Activated naive CD8-positive, alpha-beta T cell (primary cell): ENCODE results near the gene ZIC4.

Experiments used
- H3K27ac Mint-ChIP-seq: one replicate; pipeline ENCODE4 v1.8.0; 2021; ENCODE audit warnings: mixed read lengths
- H3K27me3 Mint-ChIP-seq: one replicate; pipeline ENCODE4 v1.8.0; 2021; ENCODE audit warnings: mixed read lengths
- H3K36me3 Mint-ChIP-seq: one replicate; pipeline ENCODE4 v1.8.0; 2021; ENCODE audit warnings: mixed read lengths
- H3K4me1 Mint-ChIP-seq: one replicate; pipeline ENCODE4 v1.8.0; 2021; ENCODE audit warnings: low read depth, mixed read lengths
- H3K4me3 Mint-ChIP-seq: one replicate; pipeline ENCODE4 v1.8.0; 2021; ENCODE audit warnings: mild to moderate bottlenecking, mixed read lengths
- H3K9me3 Mint-ChIP-seq: one replicate; pipeline ENCODE4 v1.8.0; 2021; ENCODE audit warnings: low read depth, mixed read lengths

Gene ZIC4

DNA sequence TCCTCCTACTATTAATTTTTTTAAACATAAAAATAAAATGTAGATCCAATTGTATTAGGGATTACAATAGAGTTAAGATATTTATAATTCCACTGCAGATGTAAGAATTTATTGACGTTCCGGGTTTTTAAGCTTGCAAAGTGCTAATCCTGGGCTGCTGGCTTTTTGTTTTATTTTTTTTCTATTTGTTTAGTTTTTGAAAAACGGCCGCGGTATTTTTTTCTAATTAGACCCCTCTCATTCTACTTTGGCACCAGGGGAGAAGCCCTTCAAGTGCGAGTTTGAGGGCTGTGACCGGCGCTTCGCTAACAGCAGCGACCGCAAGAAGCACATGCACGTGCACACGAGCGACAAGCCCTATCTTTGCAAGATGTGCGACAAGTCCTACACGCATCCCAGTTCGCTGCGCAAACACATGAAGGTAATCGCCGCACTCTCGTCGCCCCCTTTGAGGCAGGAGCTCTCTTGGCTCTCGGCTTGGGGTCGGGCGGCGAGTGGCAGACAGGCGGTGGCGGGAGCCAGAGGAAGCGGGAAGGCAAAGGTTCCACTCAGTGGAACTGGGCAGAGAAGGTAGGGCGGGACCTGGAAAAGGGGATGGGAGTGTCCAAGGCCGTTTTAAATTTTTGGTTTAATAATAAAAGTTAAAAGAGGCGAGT, 6.0 kb upstream of the ZIC4 start:
- Mint-ChIP-seq H3K9me3 (peaks cover 5% of the 10 kb centered on the region), H3K4me3 (peak overlapping the region; percentile 22), H3K27ac (no peak overlapping the region), H3K27me3 (peaks cover 59% of the 10 kb centered on the region), H3K36me3 (peaks cover 8% of the 10 kb centered on the region), H3K4me1 (peaks cover 47% of the 10 kb centered on the region)

DNA sequence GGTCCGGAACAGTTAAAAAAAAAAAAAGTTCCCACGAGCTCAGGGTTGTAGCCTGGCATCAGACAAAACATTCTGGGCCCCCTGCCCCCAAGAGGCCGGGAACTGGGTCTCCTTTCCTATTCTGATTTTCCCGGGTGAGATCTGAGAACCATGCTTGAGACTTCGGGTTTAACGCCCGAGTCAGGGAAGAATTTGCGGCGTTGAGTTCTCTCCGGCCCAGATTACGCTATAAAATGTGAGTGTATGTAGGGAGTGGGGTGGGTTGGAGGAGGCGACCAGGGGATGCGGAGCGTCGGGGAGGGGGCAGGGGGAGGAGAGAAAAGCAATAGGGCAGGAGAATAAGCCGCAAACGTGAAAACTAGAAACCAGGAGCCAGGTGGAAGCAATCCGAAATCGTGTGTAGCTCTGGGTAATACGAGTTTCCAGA, 5.5 kb upstream of the ZIC4 start:
- Mint-ChIP-seq H3K27ac (no peak overlapping the region), H3K9me3 (peaks cover 4% of the 10 kb centered on the region), H3K4me3 (peak overlapping the region; percentile 70), H3K36me3 (peaks cover 8% of the 10 kb centered on the region), H3K27me3 (peaks cover 62% of the 10 kb centered on the region), H3K4me1 (peaks cover 47% of the 10 kb centered on the region)

DNA sequence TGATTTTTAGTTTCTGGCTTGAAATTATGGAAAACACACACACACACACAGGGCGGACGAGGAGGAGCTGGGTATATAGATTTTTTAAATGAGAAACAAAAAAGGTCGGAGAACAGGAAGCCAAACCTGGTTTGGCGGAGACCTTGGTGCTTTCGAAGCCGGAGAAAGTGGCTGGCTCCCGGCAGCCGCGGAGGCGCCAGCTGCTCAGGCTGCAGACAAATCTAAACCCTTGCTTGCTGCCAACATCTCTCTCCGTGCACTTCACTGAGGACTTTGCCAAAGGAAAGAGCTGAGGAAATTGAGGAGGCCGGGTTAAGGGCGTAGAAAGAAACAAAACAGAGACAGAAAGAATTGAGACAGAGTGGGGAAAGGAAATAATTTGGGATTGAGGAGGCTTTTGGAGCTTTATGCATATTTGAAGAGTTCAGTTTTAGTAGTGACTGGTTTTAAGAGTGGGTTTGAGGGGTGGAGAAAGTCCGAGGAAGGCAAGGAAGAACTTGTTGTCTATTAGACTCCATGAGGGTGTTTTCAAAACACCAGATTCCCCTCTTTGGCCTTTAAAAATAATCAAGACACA, 5.0 kb upstream of the ZIC4 start:
- Mint-ChIP-seq H3K27ac (no peak overlapping the region), H3K4me1 (peaks cover 47% of the 10 kb centered on the region), H3K9me3 (peaks cover 4% of the 10 kb centered on the region), H3K27me3 (peaks cover 66% of the 10 kb centered on the region), H3K4me3 (peak overlapping the region; percentile 70), H3K36me3 (peaks cover 8% of the 10 kb centered on the region)

DNA sequence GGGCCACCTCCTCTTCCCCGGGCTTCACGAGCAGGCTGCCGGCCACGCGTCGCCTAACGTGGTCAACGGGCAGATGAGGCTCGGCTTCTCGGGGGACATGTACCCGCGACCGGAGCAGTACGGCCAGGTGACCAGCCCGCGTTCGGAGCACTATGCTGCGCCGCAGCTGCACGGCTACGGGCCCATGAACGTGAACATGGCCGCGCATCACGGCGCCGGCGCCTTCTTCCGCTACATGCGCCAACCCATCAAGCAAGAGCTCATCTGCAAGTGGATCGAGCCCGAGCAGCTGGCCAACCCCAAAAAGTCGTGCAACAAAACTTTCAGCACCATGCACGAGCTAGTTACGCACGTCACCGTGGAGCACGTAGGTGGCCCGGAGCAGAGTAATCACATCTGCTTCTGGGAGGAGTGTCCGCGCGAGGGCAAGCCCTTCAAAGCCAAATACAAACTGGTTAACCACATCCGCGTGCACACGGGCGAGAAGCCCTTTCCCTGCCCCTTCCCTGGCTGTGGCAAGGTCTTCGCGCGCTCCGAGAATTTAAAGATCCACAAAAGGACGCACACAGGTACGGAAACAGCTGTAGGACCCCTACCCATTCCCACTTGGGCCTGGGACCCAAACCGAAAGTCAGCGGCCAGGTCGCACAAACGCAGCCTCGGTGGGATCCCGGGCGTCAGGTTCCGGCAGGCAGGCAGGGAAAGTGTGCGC, 4.3 kb upstream of the ZIC4 start:
- Mint-ChIP-seq H3K4me1 (peaks cover 47% of the 10 kb centered on the region), H3K27me3 (peaks cover 62% of the 10 kb centered on the region), H3K27ac (no peak overlapping the region), H3K4me3 (peak overlapping the region; percentile 70), H3K9me3 (peaks cover 4% of the 10 kb centered on the region), H3K36me3 (peaks cover 8% of the 10 kb centered on the region)

DNA sequence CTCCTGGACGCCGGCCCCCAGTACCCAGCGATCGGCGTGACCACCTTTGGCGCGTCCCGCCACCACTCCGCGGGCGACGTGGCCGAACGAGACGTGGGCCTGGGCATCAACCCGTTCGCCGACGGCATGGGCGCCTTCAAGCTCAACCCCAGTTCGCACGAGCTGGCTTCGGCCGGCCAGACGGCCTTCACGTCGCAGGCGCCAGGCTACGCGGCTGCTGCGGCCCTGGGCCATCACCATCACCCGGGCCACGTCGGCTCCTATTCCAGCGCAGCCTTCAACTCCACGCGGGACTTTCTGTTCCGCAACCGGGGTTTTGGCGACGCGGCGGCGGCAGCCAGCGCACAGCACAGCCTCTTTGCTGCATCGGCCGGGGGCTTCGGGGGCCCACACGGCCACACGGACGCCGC, 3.8 kb upstream of the ZIC4 start:
- Mint-ChIP-seq H3K36me3 (peaks cover 8% of the 10 kb centered on the region), H3K27me3 (peaks cover 57% of the 10 kb centered on the region), H3K4me1 (peaks cover 47% of the 10 kb centered on the region), H3K27ac (no peak overlapping the region), H3K9me3 (peaks cover under 1% of the 10 kb centered on the region), H3K4me3 (no peak overlapping the region)

DNA sequence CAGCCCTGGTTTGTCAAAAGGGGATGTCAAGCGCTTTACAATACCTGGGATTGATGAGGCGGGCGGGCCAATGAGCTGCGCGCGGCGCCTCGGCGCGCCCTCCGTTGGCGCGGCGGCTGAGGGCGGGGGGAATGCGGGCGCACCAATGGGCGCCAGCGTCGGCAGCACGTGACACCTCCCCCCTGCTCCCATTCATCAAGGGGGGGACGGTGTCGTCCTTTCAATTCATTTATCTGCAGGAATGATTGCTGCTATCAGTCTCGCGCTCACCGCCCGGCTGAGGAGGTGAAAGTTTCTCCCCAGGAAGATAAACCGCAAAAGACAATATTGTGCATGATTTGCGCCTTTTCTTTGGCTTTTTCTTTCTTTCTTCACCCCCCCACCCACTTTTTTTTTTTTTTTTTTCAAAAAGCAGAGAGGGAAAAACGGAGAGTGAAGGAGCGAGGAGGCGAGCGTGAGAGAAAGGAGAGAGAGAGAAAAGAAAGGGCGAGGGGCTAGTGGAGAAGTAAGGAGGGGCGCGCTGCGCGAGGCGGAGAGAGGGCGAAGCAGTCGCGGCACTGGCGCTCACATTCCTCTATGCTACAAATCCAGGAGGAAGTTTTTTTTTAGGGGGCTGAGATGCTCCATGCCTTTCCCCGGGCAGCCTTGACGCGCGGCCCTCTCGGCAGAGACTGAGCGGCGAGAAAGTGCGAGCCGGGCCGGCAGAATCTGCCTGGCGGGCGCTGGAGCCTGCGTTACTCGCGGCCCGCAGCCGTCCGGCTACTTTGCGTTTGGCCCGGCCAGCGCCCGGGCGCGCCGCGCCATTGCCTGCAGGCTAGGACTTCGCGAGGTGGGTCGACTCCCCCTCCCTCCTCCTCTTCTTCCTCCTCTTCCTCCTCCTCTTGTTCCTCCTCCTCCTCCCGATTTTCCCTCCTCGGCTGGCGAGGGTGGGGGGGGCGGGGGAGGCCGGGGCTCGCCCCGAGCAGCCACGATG, 3.1 kb upstream of the ZIC4 start, which contains the start of gene ZIC1:
Gene ZIC1 (plus strand): TSS at position 223 of the 973 bp plus-strand sequence. CDS start 748 bp downstream, at position 971.
- peak within 1 kb of the TSS; percentile 61 for H3K27ac Mint-ChIP-seq
- no peaks in the 10 kb centered on the region for H3K9me3 Mint-ChIP-seq
- H3K27me3 Mint-ChIP-seq = peaks cover 54% of the 10 kb centered on the region
- H3K4me3 Mint-ChIP-seq = peak within 1 kb of the TSS; percentile 54
- H3K36me3 Mint-ChIP-seq = peaks cover 8% of the 10 kb centered on the region
- peaks cover 46% of the 10 kb centered on the region for H3K4me1 Mint-ChIP-seq

DNA sequence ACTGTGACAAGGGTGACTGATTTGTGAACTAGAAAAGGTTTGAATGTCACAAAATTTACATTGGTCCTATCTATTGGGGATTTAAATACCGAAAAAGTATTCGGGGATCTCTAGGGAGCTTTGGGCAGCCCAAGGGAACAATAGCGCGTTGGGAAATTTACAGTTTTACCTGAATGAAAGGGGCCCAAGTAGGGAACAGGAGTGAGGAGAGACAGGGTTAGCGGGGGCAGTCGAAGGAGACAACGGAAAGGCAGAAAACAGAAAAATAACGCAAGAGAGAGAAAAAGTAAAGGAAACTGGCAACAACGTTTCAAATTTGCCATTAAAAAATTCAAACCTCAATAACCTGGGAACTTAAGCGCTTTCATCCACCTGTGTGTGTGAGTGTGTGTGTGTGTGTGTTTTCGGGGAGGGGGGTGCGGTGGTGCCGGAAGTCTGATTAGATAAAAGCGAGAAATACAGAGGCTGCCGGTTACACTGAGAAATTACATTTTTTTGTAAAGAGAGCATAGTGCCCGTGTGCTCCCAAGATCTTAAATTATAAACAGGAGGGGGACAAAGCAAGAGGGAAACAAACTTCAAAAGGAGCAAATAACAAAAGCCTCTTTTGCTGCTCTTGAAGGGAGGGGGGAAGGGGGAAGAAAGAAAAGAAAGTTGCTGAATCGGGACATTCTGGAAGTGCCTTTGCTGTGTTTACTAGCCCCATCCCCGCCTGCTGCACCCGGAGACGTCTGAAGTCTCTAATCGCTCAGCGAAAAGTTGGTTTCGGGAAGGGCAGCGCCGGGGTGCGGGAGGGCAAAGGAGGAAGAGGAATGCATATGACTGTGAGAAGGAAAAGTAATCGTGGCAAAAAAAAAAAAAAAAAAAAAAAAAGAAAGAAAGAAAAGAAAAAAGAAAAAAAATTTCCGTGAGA, 2.1 kb upstream of the ZIC4 start:
- H3K27ac Mint-ChIP-seq = peak overlapping the region; percentile 61
- peaks cover 55% of the 10 kb centered on the region for H3K27me3 Mint-ChIP-seq
- H3K9me3 Mint-ChIP-seq = no peaks in the 10 kb centered on the region
- peaks cover 39% of the 10 kb centered on the region for H3K4me1 Mint-ChIP-seq
- peak overlapping the region; percentile 54 for H3K4me3 Mint-ChIP-seq
- peaks cover 7% of the 10 kb centered on the region for H3K36me3 Mint-ChIP-seq

DNA sequence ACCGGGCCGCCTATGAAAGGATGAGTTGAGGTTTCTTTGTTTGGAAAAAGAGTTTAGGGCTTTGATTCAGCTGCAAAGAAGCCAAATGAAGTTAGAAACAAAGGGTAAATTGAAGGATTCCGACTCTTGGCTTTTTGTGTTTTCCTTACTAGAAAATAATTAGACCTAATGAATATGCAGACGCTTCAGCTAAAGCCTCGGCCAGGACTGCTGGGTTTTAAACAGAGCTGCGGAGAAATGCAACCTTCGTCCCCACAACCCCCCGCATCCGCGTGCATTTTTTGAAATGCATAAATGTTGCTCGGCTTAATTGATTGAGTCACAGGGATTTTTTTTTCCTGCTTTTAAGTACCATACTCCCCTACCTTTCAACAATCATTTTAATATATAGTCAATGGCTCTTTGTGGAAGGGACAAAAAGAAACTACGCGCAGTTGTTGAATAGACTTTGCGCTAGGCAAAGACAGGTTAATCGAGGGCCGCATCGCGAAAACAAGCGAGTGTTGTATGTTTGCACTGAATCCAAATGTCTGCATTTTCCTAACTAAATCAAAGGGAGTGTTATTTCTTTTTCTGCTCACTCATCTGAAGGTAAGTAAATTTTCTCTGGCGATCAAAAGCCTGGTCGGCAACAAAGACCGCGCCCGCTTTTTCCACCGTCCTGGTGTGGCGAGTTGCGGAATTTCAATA, 1.3 kb upstream of the ZIC4 start:
- Mint-ChIP-seq H3K27me3 (peaks cover 53% of the 10 kb centered on the region), H3K27ac (peak overlapping the region; percentile 61), H3K4me1 (peaks cover 33% of the 10 kb centered on the region), H3K4me3 (no peak overlapping the region), H3K9me3 (no peaks in the 10 kb centered on the region), H3K36me3 (peaks cover 5% of the 10 kb centered on the region)

DNA sequence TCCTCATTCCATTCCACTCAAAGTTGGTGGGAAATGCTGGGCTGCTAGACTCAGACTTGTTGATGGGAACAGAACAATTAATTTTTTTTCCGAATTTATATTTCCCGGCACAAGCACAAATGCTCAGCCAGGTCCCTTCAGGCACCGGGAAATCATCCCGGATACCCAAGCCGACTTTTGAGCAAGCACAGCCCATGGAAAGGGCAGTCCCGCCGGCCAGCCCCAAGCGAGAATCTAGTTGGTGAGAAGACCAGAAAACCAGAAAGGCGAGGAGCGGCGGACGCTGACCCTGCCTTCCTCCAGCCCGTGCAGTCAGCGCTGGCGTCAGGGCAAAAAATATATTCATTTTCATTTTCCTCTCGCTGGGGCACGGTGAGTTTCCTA, 763 bp upstream of the ZIC4 start:
- Mint-ChIP-seq H3K4me1 (peaks cover 28% of the 10 kb centered on the region), H3K27ac (no peak overlapping the region), H3K36me3 (peaks cover 5% of the 10 kb centered on the region), H3K4me3 (no peak overlapping the region), H3K9me3 (no peaks in the 10 kb centered on the region), H3K27me3 (peaks cover 53% of the 10 kb centered on the region)

DNA sequence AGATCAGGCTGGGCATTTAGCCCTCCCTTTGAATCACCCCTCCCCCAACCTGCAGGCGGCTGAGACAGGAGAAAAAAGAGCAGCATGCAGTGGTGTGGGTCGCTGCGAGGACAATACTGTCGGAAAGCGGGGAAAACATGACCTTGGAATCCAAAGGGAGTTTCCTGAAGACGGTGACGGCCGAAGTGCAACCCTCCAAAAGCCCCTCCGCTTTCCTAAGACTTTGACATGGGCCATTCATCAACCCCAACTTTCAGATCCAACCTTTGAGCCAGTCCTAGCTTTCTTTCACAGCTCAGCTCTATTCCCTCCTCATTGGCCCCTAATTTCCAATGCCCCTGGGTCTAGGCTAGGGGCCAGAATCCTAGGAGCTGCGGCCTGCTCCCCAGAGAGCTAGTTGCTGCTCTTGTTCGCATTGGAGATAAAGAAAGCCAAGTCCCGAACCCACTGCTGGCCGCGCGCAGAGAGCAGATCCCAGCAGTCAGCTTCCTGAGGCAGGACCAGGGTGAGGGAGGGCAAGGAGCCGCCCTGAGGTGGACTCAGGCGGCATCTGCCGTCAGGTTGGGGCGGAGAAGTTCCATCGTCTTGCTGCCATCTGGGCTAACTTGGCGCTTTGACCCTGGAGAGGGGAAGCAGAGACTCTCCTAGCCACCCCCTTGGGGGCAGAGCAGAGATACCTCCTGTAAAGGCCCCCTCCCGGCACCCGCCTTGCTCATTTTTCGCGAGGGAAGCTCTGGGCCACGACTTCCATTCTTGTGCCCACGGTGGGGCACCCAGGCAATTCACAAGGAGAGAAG, 914 bp downstream of the ZIC4 start:
- no peak overlapping the region for H3K27ac Mint-ChIP-seq
- H3K27me3 Mint-ChIP-seq = peaks cover 54% of the 10 kb centered on the region
- no peak overlapping the region for H3K4me3 Mint-ChIP-seq
- no peaks in the 10 kb centered on the region for H3K36me3 Mint-ChIP-seq
- H3K4me1 Mint-ChIP-seq = peaks cover 15% of the 10 kb centered on the region
- H3K9me3 Mint-ChIP-seq = no peaks in the 10 kb centered on the region

DNA sequence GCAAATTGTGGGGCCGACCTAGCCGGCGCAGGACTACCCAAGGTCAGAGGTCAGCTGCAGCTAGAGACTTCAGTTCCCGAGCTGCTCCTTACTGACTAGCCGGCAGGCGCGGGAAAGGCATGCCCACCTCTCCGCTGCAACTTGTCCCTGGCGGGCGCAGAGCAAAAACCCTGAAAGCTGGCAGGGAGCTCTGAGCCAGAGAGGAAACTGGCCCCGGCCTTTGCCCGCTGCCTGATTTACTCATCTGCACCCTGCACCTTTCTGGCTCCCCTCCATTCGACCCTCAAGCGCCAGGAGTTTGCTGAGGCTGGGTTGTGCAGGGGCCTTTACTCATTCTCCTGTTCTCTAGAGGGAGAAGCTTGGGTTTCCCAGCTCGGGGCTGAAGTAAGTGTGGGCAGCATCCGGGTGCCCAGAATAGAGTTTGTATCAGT, 1.5 kb downstream of the ZIC4 start:
- Mint-ChIP-seq H3K27ac (no peak overlapping the region), H3K4me3 (no peak overlapping the region), H3K27me3 (peaks cover 57% of the 10 kb centered on the region), H3K36me3 (no peaks in the 10 kb centered on the region), H3K4me1 (peaks cover 15% of the 10 kb centered on the region), H3K9me3 (no peaks in the 10 kb centered on the region)

DNA sequence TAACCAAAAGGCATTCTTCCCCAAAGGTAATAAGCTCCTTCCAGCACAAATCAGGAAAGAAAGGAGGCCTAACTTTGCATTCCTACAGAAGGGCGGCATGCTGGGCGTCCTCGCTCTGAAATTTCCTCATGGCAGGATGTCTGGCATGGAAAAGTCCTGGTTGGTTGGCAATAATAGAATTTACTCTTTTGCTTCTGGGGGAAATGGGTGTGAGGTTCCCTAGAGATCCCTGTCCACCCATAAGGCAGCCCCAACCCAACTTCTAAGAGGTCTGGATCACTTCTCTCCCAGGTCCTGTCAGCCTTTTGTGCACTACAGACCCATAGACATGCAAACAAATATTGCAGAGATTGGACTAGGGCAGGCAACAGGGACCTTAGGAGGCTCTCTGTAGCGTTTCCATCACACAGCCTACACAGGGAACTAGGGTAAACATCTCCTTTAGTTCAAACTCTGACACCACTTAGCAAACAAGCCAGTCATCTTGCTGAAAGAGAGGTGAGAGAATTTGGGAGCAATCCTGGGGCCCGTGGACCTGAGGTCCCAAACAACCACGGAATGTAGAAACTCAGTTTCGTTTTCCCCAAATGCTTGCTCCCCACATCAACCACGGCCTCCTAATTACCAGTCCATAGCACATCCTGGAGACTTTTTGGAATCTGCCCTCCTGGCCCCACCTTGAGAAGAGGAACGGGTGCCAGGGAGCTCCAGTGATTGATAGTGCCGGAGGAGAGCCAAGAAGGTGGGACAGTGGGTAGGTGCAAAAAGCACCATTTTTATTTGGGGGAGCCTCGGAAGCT, 2.1 kb downstream of the ZIC4 start:
- no peaks in the 10 kb centered on the region for H3K9me3 Mint-ChIP-seq

More for the DNA sequence above, 2.1 kb downstream of the ZIC4 start:
- Mint-ChIP-seq H3K36me3 (no peaks in the 10 kb centered on the region), H3K27ac (no peak overlapping the region), H3K4me1 (peaks cover 12% of the 10 kb centered on the region), H3K4me3 (no peak overlapping the region), H3K27me3 (peaks cover 62% of the 10 kb centered on the region)
